PC-9 (cell line): ENCODE results near the gene HES3. TPM values are rescaled to one million over a fixed set of nuclear protein-coding genes. Genes with fewer than 3 reads are reported as not detected.

Source experiments
- BruUV-seq: library from RNA; stranded (reverse); fragments of 400-500 nt; replicated peaks from 2 replicates; lab custom pipeline; 2021; lab: Mats Ljungman, UMichigan
- CTCF ChIA-PET: fragments of 300-600 bp; sonication (Branson Sonifier 250); formaldehyde crosslinking; loops from one replicate; lab custom pipeline; 2022; ENCODE audit warnings: antibody characterized with exemption; lab: Charles Lee
- POLR2A ChIA-PET: fragments of 300-600 bp; sonication (Branson Sonifier 250); formaldehyde crosslinking; loops from one replicate; lab custom pipeline; 2022; ENCODE audit warnings: antibody characterized with exemption; ENCODE audit not compliant: unreplicated experiment; lab: Charles Lee
- DNase-seq, 2 experiments: peaks; one replicate each; pipeline versions ENCODE4 v3.0.0 to v3.0.0-alpha.2; 2015 to 2022; ENCODE audit warnings: mixed read lengths in 1 of 2
- H2AFZ ChIP-seq: fragments of 200-600 bp; sonication (generic); 2 replicates; pipeline ENCODE4 v1.8.1; 2017; ENCODE audit warnings: antibody characterized with exemption
- H3F3A ChIP-seq: fragments of 200-600 bp; sonication (generic); 2 replicates; pipeline ENCODE4 v1.8.1; 2017; ENCODE audit warnings: antibody characterized with exemption, mild to moderate bottlenecking, low read depth; ENCODE audit not compliant: insufficient read depth
- H3K27ac ChIP-seq: fragments of 200-600 bp; sonication (generic); 2 replicates; pipeline ENCODE4 v1.6.1; 2016; ENCODE audit warnings: mixed run types
- H3K27me3 ChIP-seq: fragments of 200-600 bp; sonication (generic); 2 replicates; pipeline ENCODE4 v1.6.1; 2016; ENCODE audit warnings: low read depth, mixed run types; ENCODE audit not compliant: insufficient read depth
- H3K36me3 ChIP-seq: fragments of 200-600 bp; sonication (generic); 2 replicates; pipeline ENCODE4 v1.6.1; 2016; ENCODE audit warnings: low read depth, mixed run types
- H3K4me1 ChIP-seq: fragments of 200-600 bp; sonication (generic); replicated peaks from 2 replicates; pipeline ENCODE4 v1.6.1; 2016; ENCODE audit warnings: mixed run types; ENCODE audit not compliant: insufficient read depth
- H3K4me2 ChIP-seq: fragments of 200-600 bp; sonication (generic); 2 replicates; pipeline ENCODE4 v1.6.1; 2017; ENCODE audit warnings: mixed run types
- H3K4me3 ChIP-seq: fragments of 200-600 bp; sonication (generic); 2 replicates; pipeline ENCODE4 v1.6.1; 2016; ENCODE audit warnings: mixed run types
- H3K79me2 ChIP-seq: fragments of 200-600 bp; sonication (generic); 2 replicates; pipeline ENCODE4 v1.6.1; 2017; ENCODE audit warnings: low read depth, mixed run types
- H3K9me2 ChIP-seq: fragments of 200-600 bp; sonication (generic); 2 replicates; pipeline ENCODE4 v1.8.1; 2017; ENCODE audit warnings: mild to moderate bottlenecking; ENCODE audit not compliant: insufficient read depth
- H3K9me3 ChIP-seq: fragments of 200-600 bp; sonication (generic); 2 replicates; pipeline ENCODE4 v1.8.1; 2016; ENCODE audit warnings: low read depth; ENCODE audit not compliant: insufficient read depth
- H4K20me1 ChIP-seq: fragments of 200-600 bp; sonication (generic); 2 replicates; pipeline ENCODE4 v1.8.1; 2017; ENCODE audit not compliant: insufficient read depth
- EZH2 ChIP-seq: fragments of 200-600 bp; sonication (generic); IDR thresholded peaks from 2 replicates; pipeline ENCODE4 v1.8.0; 2017; ENCODE audit warnings: antibody characterized with exemption, low read depth
- intact Hi-C: fragments of 100-400 bp; cut with micrococcal nuclease; formaldehyde crosslinking; loops from one replicate; pipeline ENCODE4 v1.10.0; 2022; ENCODE audit not compliant: unreplicated experiment
- total RNA-seq: library from RNA; stranded (reverse); gene quantifications from 2 replicates; pipeline ENCODE4 v1.2.3, GENCODE V29; 2021
- TF ChIP-seq, protein P1 (sequence below): fragments of 200-600 bp; sonication (generic); conservative IDR thresholded peaks from 2 replicates; pipeline ENCODE4 v1.6.1; 2017; ENCODE audit warnings: mixed run types, antibody characterized with exemption, mild to moderate bottlenecking, moderate library complexity

Gene HES3
- total RNA-seq, 1 experiment from 2014 or later, result not detected

DNA sequence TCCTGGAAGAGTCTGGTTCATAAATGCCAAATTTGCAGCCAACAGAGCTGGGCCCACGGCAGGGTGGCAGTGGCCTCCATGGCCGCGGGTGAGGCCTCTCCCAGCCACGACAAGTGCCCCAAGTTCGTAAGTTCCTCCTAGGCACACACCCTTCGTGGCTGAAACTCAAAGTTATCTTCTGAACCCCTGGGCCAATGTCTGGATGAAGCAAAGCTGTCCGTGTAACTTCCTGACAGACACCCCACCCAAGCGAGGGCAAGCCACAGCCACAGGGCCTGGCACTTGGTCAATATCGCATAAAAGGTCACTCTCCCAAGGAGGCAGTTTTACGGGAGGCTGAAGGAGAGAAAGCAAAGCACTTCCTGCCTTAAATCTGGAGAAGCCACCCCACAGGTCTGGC is 44.7 kb downstream of the HES3 start:
- POLR2A ChIA-PET, result no interaction called here
- BruUV-seq, result no TSS peak

DNA sequence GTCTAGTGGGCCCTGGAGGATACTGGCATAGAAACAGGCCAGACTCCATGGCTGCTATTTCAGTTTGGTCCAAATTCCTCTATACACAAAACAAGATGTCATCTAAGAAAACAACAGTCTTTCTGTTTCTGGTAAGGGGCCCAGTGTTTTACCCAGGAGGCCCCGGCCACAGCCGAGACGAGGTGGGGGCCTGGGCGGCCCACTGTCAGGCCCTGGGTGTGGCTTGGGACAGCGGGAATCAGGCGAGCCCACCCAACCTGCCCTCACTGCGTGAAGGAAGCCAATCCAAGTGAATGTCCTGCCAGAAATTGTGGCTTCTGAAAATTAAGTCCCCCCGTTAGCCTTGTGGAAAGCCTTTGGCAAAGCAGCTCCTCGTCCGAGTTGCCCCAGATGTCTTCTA is 48.1 kb downstream of the HES3 start:
- intact Hi-C loops, result no loop called here
- no peak overlapping the region for H3K27ac ChIP-seq
- TF ChIP-seq, protein P1, sequence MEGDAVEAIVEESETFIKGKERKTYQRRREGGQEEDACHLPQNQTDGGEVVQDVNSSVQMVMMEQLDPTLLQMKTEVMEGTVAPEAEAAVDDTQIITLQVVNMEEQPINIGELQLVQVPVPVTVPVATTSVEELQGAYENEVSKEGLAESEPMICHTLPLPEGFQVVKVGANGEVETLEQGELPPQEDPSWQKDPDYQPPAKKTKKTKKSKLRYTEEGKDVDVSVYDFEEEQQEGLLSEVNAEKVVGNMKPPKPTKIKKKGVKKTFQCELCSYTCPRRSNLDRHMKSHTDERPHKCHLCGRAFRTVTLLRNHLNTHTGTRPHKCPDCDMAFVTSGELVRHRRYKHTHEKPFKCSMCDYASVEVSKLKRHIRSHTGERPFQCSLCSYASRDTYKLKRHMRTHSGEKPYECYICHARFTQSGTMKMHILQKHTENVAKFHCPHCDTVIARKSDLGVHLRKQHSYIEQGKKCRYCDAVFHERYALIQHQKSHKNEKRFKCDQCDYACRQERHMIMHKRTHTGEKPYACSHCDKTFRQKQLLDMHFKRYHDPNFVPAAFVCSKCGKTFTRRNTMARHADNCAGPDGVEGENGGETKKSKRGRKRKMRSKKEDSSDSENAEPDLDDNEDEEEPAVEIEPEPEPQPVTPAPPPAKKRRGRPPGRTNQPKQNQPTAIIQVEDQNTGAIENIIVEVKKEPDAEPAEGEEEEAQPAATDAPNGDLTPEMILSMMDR, result no peak
- H4K20me1 ChIP-seq, result no peaks in the 10 kb centered on the region
- no peaks in the 10 kb centered on the region for H3K4me1 ChIP-seq
- H3K4me3 ChIP-seq, result no peak overlapping the region
- no peaks in the 10 kb centered on the region for H3K79me2 ChIP-seq
- no TSS peak for BruUV-seq
- H3K27me3 ChIP-seq, result no peaks in the 10 kb centered on the region
- H3F3A ChIP-seq, result no peaks in the 10 kb centered on the region
- no peaks in the 10 kb centered on the region for H3K9me3 ChIP-seq
- CTCF ChIA-PET, result no interaction called here
- no peaks in the 10 kb centered on the region for H3K9me2 ChIP-seq
- H2AFZ ChIP-seq, result no peak overlapping the region
- DNase-seq, result no peak
- H3K36me3 ChIP-seq, result no peaks in the 10 kb centered on the region
- POLR2A ChIA-PET, result no interaction called here
- H3K4me2 ChIP-seq, result no peak overlapping the region

More for the DNA sequence above, 44.7 kb downstream of the HES3 start:
- DNase-seq, result no peak
- Histone ChIP-seq H3K27me3 (no peaks in the 10 kb centered on the region), H2AFZ (no peak overlapping the region), H3K4me2 (no peak overlapping the region), H4K20me1 (no peaks in the 10 kb centered on the region), H3K79me2 (no peaks in the 10 kb centered on the region), H3K27ac (no peak overlapping the region), H3K36me3 (no peaks in the 10 kb centered on the region), H3K9me3 (no peaks in the 10 kb centered on the region), H3F3A (no peaks in the 10 kb centered on the region), H3K4me1 (no peaks in the 10 kb centered on the region), H3K9me2 (no peaks in the 10 kb centered on the region), H3K4me3 (no peak overlapping the region)
- TF ChIP-seq, protein P1, result no peak
- TF ChIP-seq EZH2, result no peak
- CTCF ChIA-PET, result no interaction called here
- intact Hi-C loops, result no loop called here

DNA sequence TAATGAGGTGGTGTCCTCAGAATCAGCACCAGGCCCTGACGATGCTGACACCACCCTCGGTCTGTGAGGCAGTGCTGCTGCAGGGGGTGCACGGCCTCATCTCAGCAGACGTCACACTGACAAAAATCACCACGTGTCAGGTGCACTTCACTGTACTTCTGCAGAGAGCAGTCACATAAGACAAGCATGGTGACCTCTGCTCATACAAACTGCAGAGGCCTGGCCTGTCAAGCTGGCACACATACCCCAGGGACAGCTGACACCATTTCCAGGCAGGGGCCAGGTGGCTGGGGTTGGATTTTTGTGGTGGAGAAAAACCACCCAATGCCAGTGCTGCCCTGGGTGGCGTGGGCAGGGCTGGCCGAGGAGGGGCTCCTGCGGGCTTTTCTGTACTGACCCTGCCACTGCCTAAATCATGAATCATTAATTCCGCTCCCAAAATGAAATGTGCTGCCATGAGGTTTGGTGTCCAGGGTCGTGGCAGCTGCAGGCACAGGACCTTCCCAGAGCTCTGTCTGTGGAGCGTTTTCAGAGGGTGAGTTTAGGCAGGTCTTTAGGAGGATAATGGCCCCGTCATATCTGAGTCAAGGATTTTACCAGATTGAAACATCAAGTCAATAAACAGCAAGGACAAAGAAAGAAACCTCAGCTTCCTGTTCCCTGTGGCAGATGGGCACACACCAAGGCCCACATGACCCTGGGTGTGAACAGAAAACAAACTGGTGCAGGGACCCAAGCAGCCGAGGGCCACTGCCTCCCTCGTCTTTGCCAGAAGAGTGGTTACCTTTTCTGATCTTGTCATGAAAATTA is 50.3 kb downstream of the HES3 start:
- no peaks in the 10 kb centered on the region for H3K27me3 ChIP-seq
- H3K27ac ChIP-seq, result no peak overlapping the region
- no peaks in the 10 kb centered on the region for H3F3A ChIP-seq
- no peak overlapping the region for H3K4me2 ChIP-seq
- H3K4me3 ChIP-seq, result no peak overlapping the region
- no peak for DNase-seq
- no peaks in the 10 kb centered on the region for H3K4me1 ChIP-seq
- BruUV-seq, result no TSS peak
- POLR2A ChIA-PET, result no interaction called here
- CTCF ChIA-PET, result interaction anchor here (0.6 kb wide), 1 partner anchor 309 kb away, joined by 3 read pairs; no protein-coding TSS in a partner anchor
- TF ChIP-seq, protein P1, result no peak
- TF ChIP-seq EZH2, result no peak
- H3K79me2 ChIP-seq, result no peaks in the 10 kb centered on the region
- H3K36me3 ChIP-seq, result no peaks in the 10 kb centered on the region
- no peak overlapping the region for H2AFZ ChIP-seq
- intact Hi-C loops, result no loop called here
- no peaks in the 10 kb centered on the region for H3K9me2 ChIP-seq
- H3K9me3 ChIP-seq, result no peaks in the 10 kb centered on the region
- no peaks in the 10 kb centered on the region for H4K20me1 ChIP-seq
